GM21786 (cell line): ENCODE data around the gene PIAS3.
"Not testable (repeated sequence)": the region's sequence is repeated elsewhere in the genome, so short reads cannot be mapped to it uniquely, and the experiment has no call there.

ENCODE experiments used
- ATAC-seq: cut with Tn5 transposase; IDR thresholded peaks from one replicate; pipeline ENCODE4 v1.9.1; 2021; ENCODE audit not compliant: unreplicated experiment

PIAS3 gene

DNA sequence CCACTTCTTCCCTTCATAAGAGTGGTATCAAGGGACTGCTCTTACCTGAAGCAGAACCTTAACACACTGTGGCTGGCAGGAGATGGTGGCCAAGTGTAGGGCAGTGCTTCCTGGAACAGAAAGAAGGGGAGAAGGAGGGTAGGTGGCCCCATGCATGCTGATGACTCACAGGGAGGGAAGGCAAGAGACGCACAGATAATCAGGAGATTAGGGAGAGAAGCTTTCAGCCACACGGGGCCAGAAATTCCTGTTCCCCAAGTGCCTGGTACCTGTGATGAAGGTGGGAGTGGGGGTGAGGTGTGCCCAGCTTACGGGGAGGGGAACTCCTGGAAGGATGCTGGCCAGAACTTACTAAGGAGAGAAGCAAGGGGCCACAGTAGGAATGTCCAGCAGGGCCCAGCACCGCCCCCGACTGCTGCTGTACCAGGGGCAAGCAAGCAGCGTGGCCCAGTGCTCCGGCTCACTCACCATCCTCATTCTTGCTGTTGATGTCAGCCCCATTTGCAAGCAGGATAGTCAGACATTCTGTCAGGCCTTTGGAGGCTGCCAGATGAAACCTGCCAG is 19.1 kb upstream of the PIAS3 start:
- no peak for ATAC-seq

DNA sequence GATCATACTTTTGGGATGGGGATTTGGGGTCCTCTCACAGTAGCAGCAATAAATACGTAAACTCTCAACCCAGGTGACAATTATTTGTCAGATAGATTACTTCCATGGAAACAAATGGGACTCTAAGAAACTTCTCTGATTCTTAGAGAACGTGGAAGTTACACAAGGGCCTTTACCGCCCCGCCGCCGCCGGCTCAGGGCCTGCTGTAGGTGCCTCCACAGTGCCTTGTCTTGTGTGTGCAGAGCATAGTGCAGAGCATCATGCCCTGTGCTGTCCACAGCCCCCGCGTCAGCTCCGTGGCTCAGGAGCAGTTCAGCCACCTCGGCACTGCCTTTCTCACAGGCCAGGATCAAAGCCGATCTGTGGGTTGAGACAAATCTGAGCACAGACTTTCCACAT is 15.8 kb upstream of the PIAS3 start:
- ATAC-seq: no peak

- no peak for ATAC-seq
Observed at GRCh38 chr1:145871994-145872924, 13.4 kb upstream of the PIAS3 start.

GRCh38 chr1:145868232-145868631 is 9.4 kb upstream of the PIAS3 start:
- ATAC-seq: no peak

GRCh38 chr1:145863282-145864018 is 4.6 kb upstream of the PIAS3 start:
- no peak for ATAC-seq

- peak; percentile 75 for ATAC-seq
Observed at GRCh38 chr1:145859491-145860023, 676 bp upstream of the PIAS3 start.

DNA sequence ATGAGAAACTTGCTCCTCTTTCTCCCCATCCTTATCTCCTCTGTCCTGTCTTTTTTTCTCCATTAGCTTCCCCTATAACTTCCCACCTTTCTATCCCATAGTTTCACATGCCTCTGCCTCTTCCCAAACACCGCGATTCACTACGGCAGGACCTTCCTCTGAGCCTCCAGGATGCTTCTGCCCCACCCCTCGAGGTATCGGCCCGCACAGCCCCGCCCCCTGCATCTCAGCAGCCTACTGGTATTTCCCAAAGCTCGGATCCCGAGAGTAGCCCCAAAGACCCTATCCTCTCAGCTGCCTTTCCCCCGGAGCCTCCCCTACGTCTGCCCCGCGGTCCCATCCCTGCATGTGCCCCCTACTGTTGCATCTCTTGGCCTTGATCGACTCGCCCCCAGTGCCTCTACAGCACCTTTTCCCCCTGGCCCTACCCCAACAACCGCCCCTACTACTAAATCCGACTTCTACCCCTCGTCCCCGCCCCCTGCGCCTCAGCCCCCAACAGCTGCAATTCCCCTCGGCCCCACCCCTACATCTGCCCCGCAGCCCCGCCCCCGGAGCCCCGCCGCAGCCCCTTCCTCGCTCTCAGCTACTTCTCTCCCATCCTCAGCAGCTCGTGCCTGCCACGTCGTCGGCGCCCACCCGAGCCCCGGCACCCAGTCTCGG is 512 bp downstream of the PIAS3 start:
- no peak for ATAC-seq

DNA sequence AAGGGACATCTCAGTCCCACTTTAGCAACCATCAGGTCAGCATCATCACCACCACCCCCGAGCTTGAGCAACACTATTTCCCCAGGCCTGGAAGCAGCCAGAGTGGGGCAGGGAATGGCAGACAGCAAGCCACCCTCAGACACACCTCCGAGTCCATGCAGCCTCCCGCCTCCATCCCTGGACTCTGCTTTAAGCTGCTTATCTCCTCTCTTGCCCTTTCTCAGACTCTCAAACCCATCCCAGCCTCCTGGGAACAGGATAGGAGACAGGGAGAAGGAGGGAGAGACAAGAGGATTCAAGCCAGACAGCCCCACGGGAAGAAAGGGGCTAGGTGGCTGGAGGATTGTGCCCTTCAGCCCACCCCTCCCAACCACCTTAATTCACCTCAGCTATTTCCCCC is 1.7 kb downstream of the PIAS3 start:
- no peak for ATAC-seq

GRCh38 chr1:145855426-145855948 is 3.4 kb downstream of the PIAS3 start:
- no peak for ATAC-seq

DNA sequence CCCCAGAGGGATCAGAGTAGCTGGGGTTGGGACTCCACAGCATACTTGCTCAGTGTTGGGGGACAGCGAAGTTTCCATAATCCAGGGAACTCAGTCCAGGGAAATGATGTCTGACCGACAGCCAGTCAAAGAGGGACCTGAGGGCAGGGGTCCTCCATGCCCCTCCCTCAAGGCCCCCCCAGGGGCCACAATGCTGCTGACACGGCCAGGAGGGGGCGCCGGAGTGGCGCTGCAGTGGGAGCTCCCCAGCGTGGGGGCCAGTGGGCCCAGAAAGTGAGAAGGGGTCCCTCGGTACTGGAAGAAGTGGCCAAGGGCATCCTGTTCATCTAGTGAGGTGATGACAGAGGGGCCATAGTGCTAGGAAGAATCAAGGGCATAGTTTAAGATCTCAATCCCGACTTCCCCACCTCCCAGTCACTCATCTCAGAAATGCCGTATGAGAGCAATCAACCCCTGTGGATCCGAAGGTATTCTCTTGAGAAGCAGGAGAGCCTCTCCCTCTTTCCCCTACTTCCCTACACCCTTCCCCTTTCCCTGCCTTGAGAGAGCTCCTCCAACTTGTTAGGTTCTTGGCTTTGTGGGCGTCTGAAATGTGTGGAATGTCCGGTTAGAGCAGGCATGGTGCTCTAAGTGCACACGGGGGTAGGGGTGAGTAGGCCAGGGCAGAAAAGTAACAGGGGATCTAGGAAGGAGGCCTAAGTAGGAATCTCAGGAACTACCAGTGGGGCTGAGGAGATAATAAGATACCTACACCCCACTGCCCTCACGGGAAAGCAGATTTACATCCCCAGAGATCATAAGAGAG is 9.3 kb downstream of the PIAS3 start:
- ATAC-seq: no peak

- ATAC-seq: no peak
Observed at GRCh38 chr1:145847827-145848226, 11.1 kb downstream of the PIAS3 start.

DNA sequence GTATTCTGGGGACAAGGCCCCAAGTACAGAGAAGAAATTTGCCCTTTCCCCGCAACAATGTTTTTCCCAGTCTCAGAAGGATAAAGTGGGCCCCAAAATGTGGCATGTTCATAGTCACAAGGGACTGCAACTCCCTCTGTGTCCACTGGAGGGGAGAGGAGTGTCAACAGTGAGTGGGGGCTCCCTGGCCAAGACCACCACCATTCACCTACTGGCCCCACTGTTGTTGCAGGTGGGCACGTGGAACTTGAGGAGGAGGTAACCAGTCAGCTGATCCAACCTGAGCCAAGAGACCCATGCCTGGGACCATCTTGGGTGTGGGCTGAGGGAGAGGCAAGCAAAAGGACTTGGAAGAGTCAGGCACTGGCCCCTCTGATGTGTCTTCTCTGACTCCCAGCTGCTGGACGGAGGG is 12.7 kb downstream of the PIAS3 start:
- peak; percentile 16 for ATAC-seq

DNA sequence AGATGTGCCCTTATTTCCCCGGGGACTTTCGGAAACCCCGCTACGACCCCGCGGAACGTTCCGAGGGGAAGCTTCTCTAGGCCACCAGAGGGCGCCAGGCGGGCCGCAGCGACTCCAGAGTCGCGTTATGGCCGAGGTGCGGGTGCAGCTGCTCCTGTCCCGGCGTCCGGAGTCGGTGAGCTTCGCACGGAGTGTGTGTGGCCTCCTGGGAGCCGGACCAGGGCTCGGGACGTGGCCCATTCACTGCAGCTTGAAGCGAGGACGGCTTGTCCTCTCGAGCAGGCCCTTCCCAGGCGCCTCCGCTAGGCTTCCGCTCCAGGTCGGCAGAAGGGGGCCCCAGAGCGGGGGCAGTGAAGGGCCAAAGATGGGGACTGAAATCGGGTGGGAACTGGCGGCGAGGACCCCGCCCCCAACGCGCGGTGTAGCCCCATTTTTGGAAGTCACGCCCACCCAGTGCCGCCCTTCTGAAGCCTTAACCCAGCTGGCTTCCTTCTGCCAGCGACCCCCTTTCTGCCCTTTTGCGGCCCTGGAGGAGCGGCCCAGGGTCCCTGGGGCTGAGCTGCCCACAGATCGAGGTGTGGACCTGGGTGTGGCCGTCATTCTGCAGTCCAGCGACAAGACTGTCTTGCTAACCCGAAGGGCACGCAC is 13.2 kb downstream of the PIAS3 start, which contains the start of gene NUDT17:
NUDT17 (plus strand) TSS at position 117 of the 648 bp plus-strand sequence; CDS start at position 128, 11 bp downstream.
- ATAC-seq: peak; percentile 53

GRCh38 chr1:145845144-145845513 is 13.8 kb downstream of the PIAS3 start:
- ATAC-seq: peak; percentile 76

- no peak for ATAC-seq
Observed at GRCh38 chr1:145843031-145843430, 15.8 kb downstream of the PIAS3 start.

DNA sequence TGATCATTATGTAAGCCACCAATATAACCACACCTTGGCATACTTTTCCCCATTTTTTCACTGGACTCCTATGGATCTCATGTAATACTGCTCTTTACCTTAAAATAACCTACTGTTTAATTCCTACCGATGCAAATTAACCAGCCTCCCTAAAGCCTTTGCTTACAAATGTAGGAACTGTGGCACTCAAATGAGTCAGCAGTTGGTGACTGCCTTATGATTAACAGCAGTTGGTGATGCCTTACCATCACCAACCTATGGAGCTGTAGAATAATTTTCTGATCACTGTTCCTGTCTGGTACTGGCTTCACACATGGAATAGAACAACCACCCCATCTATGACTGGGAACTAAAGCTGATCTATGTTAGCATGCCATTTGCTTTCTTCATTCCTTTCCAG is 21.2 kb downstream of the PIAS3 start:
- no peak for ATAC-seq

GRCh38 chr1:145830810-145831209 is 28.1 kb downstream of the PIAS3 start:
- ATAC-seq: not testable (repeated sequence)

- no peak for ATAC-seq
Observed at GRCh38 chr1:145828367-145829026, 30.4 kb downstream of the PIAS3 start.

DNA sequence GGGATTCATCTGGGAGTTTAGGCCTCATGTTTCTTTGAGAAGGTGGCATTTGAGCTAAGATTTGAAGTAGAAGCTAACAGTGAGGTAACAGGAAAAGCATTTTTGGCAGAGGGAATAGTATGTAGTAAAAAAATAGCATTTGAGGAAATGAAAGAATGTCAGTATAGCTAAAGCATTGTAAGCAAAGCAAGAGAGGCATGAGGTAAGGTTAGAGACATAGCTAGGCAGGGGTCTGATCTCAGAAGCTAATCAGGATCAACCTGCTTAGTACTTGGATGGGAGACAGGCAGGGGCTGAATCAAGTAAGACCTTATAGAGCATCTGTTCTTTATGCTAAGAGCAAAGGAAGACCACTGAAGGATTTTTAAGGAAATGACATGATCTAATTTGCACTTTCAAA is 30.9 kb downstream of the PIAS3 start:
- ATAC-seq: no peak
